HFFc6 (cell line): ENCODE data around the gene ZNF213. TPM values are rescaled to one million over a fixed set of nuclear protein-coding genes. Genes with fewer than 3 reads are reported as not detected.

Experiments
- DNase-seq: peaks from one replicate; pipeline ENCODE4 v3.0.0-alpha.2; 2018
- H3K27ac Mint-ChIP-seq: 2 replicates; pipeline ENCODE4 v1.8.0; 2020; ENCODE audit warnings: mild to moderate bottlenecking, mixed read lengths
- H3K27me3 Mint-ChIP-seq: 2 replicates; pipeline ENCODE4 v1.8.0; 2021; ENCODE audit warnings: mild to moderate bottlenecking, moderate library complexity, mixed read lengths; ENCODE audit not compliant: insufficient read depth
- H3K36me3 Mint-ChIP-seq: 2 replicates; pipeline ENCODE4 v1.8.0; 2021; ENCODE audit warnings: low read depth, mixed read lengths
- H3K4me1 Mint-ChIP-seq: 2 replicates; pipeline ENCODE4 v1.8.0; 2020; ENCODE audit warnings: low read depth, mixed read lengths
- H3K4me3 Mint-ChIP-seq: 2 replicates; pipeline ENCODE4 v1.8.0; 2020; ENCODE audit warnings: mild to moderate bottlenecking, moderate library complexity, mixed read lengths
- H3K9me3 Mint-ChIP-seq: 2 replicates; pipeline ENCODE4 v1.8.0; 2020; ENCODE audit warnings: mild to moderate bottlenecking, mixed read lengths
- CTCF ChIP-seq: fragments of 200-600 bp; sonication (generic); IDR thresholded peaks from 2 replicates; pipeline ENCODE4 v1.5.0; 2021; ENCODE audit warnings: antibody characterized with exemption, mild to moderate bottlenecking
- total RNA-seq, 6 experiments: library from RNA; stranded (reverse); fragmentation: NEBNext Ultra II Directional; extraction: Animal tissue kit (Norgen Biotek cat#: 25700); gene quantifications; 2 replicates in 1 of 6; 3 replicates in 5 of 6; pipeline ENCODE4 v1.2.3, GENCODE V29; 2021

Gene ZNF213
- total RNA-seq, 6 experiments from 2014 or later = 5.9 to 7.3 (median 6.9) TPM

GRCh38 chr16:3118204-3118790, 16.5 kb upstream of the ZNF213 start:
- TF ChIP-seq CTCF = no peak
- no peaks in the 10 kb centered on the region; the same call in 1 of the 2 replicates for H3K27me3 Mint-ChIP-seq
- H3K36me3 Mint-ChIP-seq = no peaks in the 10 kb centered on the region
- no peaks in the 10 kb centered on the region for H3K9me3 Mint-ChIP-seq
- no peak overlapping the region for H3K27ac Mint-ChIP-seq
- no peak for DNase-seq
- H3K4me3 Mint-ChIP-seq = no peak overlapping the region
- H3K4me1 Mint-ChIP-seq = peaks cover 17% of the 10 kb centered on the region

DNA sequence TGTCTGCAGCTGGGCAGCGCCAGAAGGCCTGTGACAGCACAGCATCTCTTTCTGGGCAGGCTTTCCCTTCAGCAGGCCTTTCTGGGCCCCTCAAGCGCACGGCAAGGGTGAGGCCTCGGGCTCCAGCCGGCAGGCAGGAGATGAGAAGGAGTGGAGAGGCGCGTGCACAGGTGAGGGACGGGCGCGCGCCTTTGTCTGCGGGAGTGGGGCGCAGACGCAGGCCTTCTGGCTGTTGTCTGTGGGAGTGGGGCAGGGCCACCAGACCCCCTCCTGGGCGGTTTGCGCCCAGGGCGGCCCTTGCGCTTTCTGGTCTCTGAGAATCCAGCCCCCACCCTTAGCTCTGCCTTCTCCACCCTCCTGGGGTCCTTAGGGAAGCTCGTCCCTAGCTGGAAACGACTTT, 16.0 kb upstream of the ZNF213 start:
- Mint-ChIP-seq H3K9me3 (no peaks in the 10 kb centered on the region), H3K27me3 (peaks cover 3% of the 10 kb centered on the region), H3K36me3 (no peaks in the 10 kb centered on the region), H3K4me3 (no peak overlapping the region), H3K4me1 (peaks cover 17% of the 10 kb centered on the region), H3K27ac (no peak overlapping the region)
- DNase-seq = no peak
- TF ChIP-seq CTCF = no peak

DNA sequence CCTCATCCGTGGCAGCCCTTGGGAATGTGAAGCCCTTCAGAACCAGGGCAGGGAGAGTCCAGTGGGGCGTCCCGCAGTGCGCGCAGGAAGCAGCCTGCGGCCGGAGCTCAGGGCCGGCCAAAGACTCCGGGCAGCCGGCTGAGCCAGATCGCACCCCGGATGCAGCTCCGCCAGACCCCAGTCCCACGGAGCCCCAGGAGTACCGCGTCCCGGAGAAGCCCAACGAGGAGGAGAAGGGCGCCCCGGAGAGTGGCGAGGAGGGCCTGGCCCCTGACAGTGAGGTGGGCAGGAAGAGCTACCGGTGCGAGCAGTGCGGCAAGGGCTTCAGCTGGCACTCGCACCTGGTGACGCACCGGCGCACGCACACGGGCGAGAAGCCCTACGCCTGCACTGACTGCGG, 15.5 kb upstream of the ZNF213 start:
- H3K36me3 Mint-ChIP-seq = no peaks in the 10 kb centered on the region

GRCh38 chr16:3119701-3120408, 15.0 kb upstream of the ZNF213 start:
- no peak overlapping the region for H3K27ac Mint-ChIP-seq
- H3K9me3 Mint-ChIP-seq = no peaks in the 10 kb centered on the region
- no peak for DNase-seq
- H3K27me3 Mint-ChIP-seq = peaks cover 8% of the 10 kb centered on the region
- H3K36me3 Mint-ChIP-seq = no peaks in the 10 kb centered on the region
- H3K4me3 Mint-ChIP-seq = no peak overlapping the region
- TF ChIP-seq CTCF = no peak
- H3K4me1 Mint-ChIP-seq = peaks cover 8% of the 10 kb centered on the region

More for the DNA sequence above, 15.5 kb upstream of the ZNF213 start:
- Mint-ChIP-seq H3K9me3 (no peaks in the 10 kb centered on the region), H3K27ac (no peak overlapping the region), H3K27me3 (peaks cover 4% of the 10 kb centered on the region), H3K4me3 (no peak overlapping the region), H3K4me1 (peaks cover 14% of the 10 kb centered on the region)
- no peak for TF ChIP-seq CTCF
- no peak for DNase-seq

DNA sequence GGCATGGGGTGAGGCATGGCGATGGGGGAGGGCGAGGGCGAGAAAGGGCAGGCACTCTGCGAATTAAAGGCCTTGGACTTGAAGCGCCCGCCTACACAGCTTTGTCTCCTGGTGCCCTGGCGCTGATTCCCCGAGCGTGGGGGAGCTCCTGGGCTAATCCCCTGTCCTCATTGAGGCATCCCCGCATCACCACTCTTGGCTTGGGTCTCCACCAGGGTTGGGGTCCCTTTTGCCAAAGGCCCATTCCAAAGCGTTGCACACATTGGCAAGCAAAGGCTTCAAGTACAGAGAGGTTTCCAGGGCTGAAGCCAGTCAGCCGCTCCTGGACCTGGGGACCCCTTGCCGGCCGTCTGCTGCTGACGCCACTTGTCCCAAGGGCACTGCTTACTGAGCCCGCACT, 14.4 kb upstream of the ZNF213 start:
- Mint-ChIP-seq H3K4me1 (peaks cover 13% of the 10 kb centered on the region), H3K4me3 (no peak overlapping the region), H3K27me3 (peaks cover 8% of the 10 kb centered on the region), H3K27ac (no peak overlapping the region), H3K36me3 (no peaks in the 10 kb centered on the region), H3K9me3 (no peaks in the 10 kb centered on the region)
- no peak for DNase-seq
- TF ChIP-seq CTCF = no peak
